HepG2 (cell line): Measurements from ENCODE around the gene SEMA4B. TPM values are rescaled to one million over a fixed set of nuclear protein-coding genes. Genes with fewer than 3 reads are reported as not detected.
A peak's percentile ranks its signal among the peaks of the same experiment; 100 is the strongest.

ENCODE experiments used
- BCL6 ChIP-seq: IDR thresholded peaks from 2 replicates; pipeline ENCODE4 v1.6.1; 2016; ENCODE audit warnings: missing genetic modification reagents, missing compliant biosample characterization
- BORCS8-MEF2B ChIP-seq: sonication (generic); formaldehyde crosslinking; IDR thresholded peaks from 2 replicates; pipeline ENCODE4 v1.8.0; 2022; ENCODE audit warnings: mild to moderate bottlenecking, missing genetic modification reagents
- DZIP1 ChIP-seq: sonication (generic); formaldehyde crosslinking; IDR thresholded peaks from 2 replicates; pipeline ENCODE4 v1.5.0; 2020; ENCODE audit warnings: mild to moderate bottlenecking, missing genetic modification reagents
- ETS1 ChIP-seq: sonication (generic); formaldehyde crosslinking; IDR thresholded peaks from 2 replicates; pipeline ENCODE4 v1.4.0; 2020; ENCODE audit warnings: missing genetic modification reagents
- HDAC2 ChIP-seq: sonication (generic); formaldehyde crosslinking; IDR thresholded peaks from 2 replicates; pipeline ENCODE4 v1.4.0; 2020; ENCODE audit warnings: missing genetic modification reagents
- JUNB ChIP-seq: sonication (generic); formaldehyde crosslinking; IDR thresholded peaks from 2 replicates; pipeline ENCODE4 v1.8.0; 2022; ENCODE audit warnings: missing genetic modification reagents, mild to moderate bottlenecking, borderline replicate concordance
- MAFF ChIP-seq: IDR thresholded peaks from 2 replicates; pipeline ENCODE4 v1.6.1; 2011; ENCODE audit warnings: low read depth, low read length, improper control_type of control experiment
- MAX ChIP-seq: IDR thresholded peaks from 2 replicates; pipeline ENCODE4 v1.6.1; 2012; ENCODE audit warnings: inconsistent platforms
- MXI1 ChIP-seq: IDR thresholded peaks from 3 replicates; pipeline ENCODE4 v1.6.1; 2012; ENCODE audit warnings: low read depth, low read length, inconsistent platforms, borderline replicate concordance
- NCOA2 ChIP-seq: sonication (generic); formaldehyde crosslinking; IDR thresholded peaks from 2 replicates; pipeline ENCODE4 v1.8.0; 2022; ENCODE audit warnings: inconsistent platforms
- NKX3-1 ChIP-seq: sonication (generic); formaldehyde crosslinking; IDR thresholded peaks from 2 replicates; pipeline ENCODE4 v1.5.0; 2020; ENCODE audit warnings: missing genetic modification reagents
- PHB2 ChIP-seq: fragments of 450-650 bp; IDR thresholded peaks from 2 replicates; pipeline ENCODE4 v1.6.1; 2018; ENCODE audit not compliant: partially characterized antibody
- POLR2A ChIP-seq, 2 experiments: IDR thresholded peaks; 2 replicates each; pipeline ENCODE4 v1.6.1; 2011; ENCODE audit warnings: low read depth in 2 of 2, low read length in 2 of 2, mild to moderate bottlenecking in 1 of 2, moderate library complexity in 1 of 2; ENCODE audit not compliant: insufficient read depth in 1 of 2
- PPARG ChIP-seq: conservative IDR thresholded peaks from 2 replicates; pipeline ENCODE4 v1.6.1; 2016; ENCODE audit warnings: missing biosample characterization, missing genetic modification reagents
- TGIF2 ChIP-seq: IDR thresholded peaks from 2 replicates; pipeline ENCODE4 v1.6.1; 2016; ENCODE audit warnings: control low read depth, missing compliant biosample characterization
- THAP9 ChIP-seq: sonication (generic); formaldehyde crosslinking; IDR thresholded peaks from 2 replicates; pipeline ENCODE4; 2020; ENCODE audit warnings: missing genetic modification reagents, mild to moderate bottlenecking, borderline replicate concordance
- U2AF1 ChIP-seq: fragments of 200-400 bp; formaldehyde crosslinking; optimal IDR thresholded peaks from 2 replicates; pipeline ENCODE3; 2017; ENCODE audit warnings: mild to moderate bottlenecking, low read depth, low read length
- ZIK1 ChIP-seq: sonication (generic); formaldehyde crosslinking; IDR thresholded peaks from 2 replicates; pipeline ENCODE4 v1.5.0; 2020; ENCODE audit warnings: mild to moderate bottlenecking, low read depth, missing genetic modification reagents, borderline replicate concordance
- ZNF430 ChIP-seq: sonication (generic); formaldehyde crosslinking; IDR thresholded peaks from 2 replicates; pipeline ENCODE4 v1.9.0; 2021; ENCODE audit warnings: mild to moderate bottlenecking, missing genetic modification reagents
- ZNF567 ChIP-seq: sonication (generic); formaldehyde crosslinking; IDR thresholded peaks from 2 replicates; pipeline ENCODE4 v1.8.1; 2023; ENCODE audit warnings: mild to moderate bottlenecking, missing genetic modification reagents, borderline replicate concordance
- ZNF747 ChIP-seq: sonication (generic); formaldehyde crosslinking; IDR thresholded peaks from 2 replicates; pipeline ENCODE4 v1.8.1; 2023; ENCODE audit warnings: missing genetic modification reagents, mild to moderate bottlenecking, borderline replicate concordance
- ZNF766 ChIP-seq: sonication (generic); formaldehyde crosslinking; IDR thresholded peaks from 2 replicates; pipeline ENCODE4 v1.5.0; 2020; ENCODE audit warnings: missing genetic modification reagents, borderline replicate concordance
- ZNF781 ChIP-seq: sonication (generic); formaldehyde crosslinking; IDR thresholded peaks from 2 replicates; pipeline ENCODE4 v1.5.1; 2020; ENCODE audit warnings: borderline replicate concordance, mild to moderate bottlenecking, missing genetic modification reagents; ENCODE audit errors: not compliant biosample characterization
- ZNF788 ChIP-seq: sonication (generic); formaldehyde crosslinking; IDR thresholded peaks from 2 replicates; pipeline ENCODE4 v1.5.0; 2020; ENCODE audit warnings: mild to moderate bottlenecking, missing genetic modification reagents, borderline replicate concordance
- ZSCAN9 ChIP-seq: IDR thresholded peaks from 2 replicates; pipeline ENCODE4 v1.6.1; 2016; ENCODE audit warnings: borderline replicate concordance
- polyA plus RNA-seq, 8 experiments: library from polyadenylated mRNA; depleted of rRNA in 3 of 8; stranded (reverse) in 7 of 8; unstranded in 1 of 8; fragments of >200 nt; fragmentation: Illumina TruSeq in 4 of 8; extraction: Trizol in 4 of 8; gene quantifications; 2 replicates each; pipeline versions ENCODE4 v1.2.1 to v1.2.3, GENCODE V29; 2011 to 2016; ENCODE audit warnings: low read depth in 4 of 8, missing spikeins in 1 of 8, mixed read lengths in 1 of 8; ENCODE audit not compliant: insufficient read depth in 1 of 8
- total RNA-seq, 5 experiments: library from RNA; depleted of rRNA; stranded (reverse); fragments of >200 nt; fragmentation: Illumina TruSeq; extraction: Trizol; gene quantifications; 2 replicates each; pipeline ENCODE4 v1.2.3, GENCODE V29; 2016; ENCODE audit warnings: low read depth in 1 of 5

Gene SEMA4B
- total and polyA plus RNA-seq, 2 of the 13 experiments (the other 11 are each of a cell fraction or from before 2014, with no cell fraction given) = 2.1 to 17.0 TPM

- TF ChIP-seq BORCS8-MEF2B (peak; percentile 50; the same call in 1 of the 2 replicates), ZIK1 (peak; percentile 39; the same call in 1 of the 2 replicates), BCL6 (CRISPR knock-in tag) (no peak), NCOA2 (CRISPR knock-in tag) (0 out of 2 replicates have a peak, but pooled peaks have one; percentile 33), ZNF788 (CRISPR knock-in tag) (no peak; the same call in 1 of the 2 replicates), PHB2 (no peak), ZNF781 (CRISPR knock-in tag) (peak; percentile 29), JUNB (CRISPR knock-in tag) (no peak), MAX (peak; percentile 84), MXI1 (peak; percentile 76; the same call in 1 of the 3 replicates), DZIP1 (CRISPR knock-in tag) (no peak), ZNF430 (CRISPR knock-in tag) (peak; percentile 71; the same call in 1 of the 2 replicates), ETS1 (no peak), ZSCAN9 (CRISPR knock-in tag) (no peak), PPARG (0 out of 2 replicates have a peak, but pooled peaks have one; percentile 22), MAFF (no peak), ZNF766 (CRISPR knock-in tag) (no peak), ZNF747 (no peak), TGIF2 (no peak), U2AF1 (no peak), THAP9 (CRISPR knock-in tag) (peak; percentile 69; the same call in 1 of the 2 replicates), HDAC2 (CRISPR knock-in tag) (peak; percentile 50), NKX3-1 (CRISPR knock-in tag) (no peak; the same call in 1 of the 2 replicates), ZNF567 (0 out of 2 replicates have a peak, but pooled peaks have one; percentile 71), POLR2A (IDR thresholded peaks at IDR 0.05; ENCODE audit: insufficient read depth in 1 of 2, low read depth in 2 of 2, low read length in 2 of 2) (peak; percentile 64 to 84)
These were observed 48.2 kb downstream of the SEMA4B start, which contains the start of gene TTLL13 (continued) for GRCh38 chr15:90249203-90249863.
